H9 (cell line): ENCODE measurements around the gene TP53TG5. TPM values are rescaled to one million over a fixed set of nuclear protein-coding genes. Genes with fewer than 3 reads are reported as not detected.

Experiments
- DNase-seq: peaks from one replicate; pipeline ENCODE4 v3.0.0-alpha.2; 2017
- H2AFZ ChIP-seq: one replicate; pipeline ENCODE4 v1.6.1; 2013; ENCODE audit warnings: mild to moderate bottlenecking, low read length, control low read depth, moderate library complexity
- H2AK5ac ChIP-seq: 2 replicates; pipeline ENCODE4 v1.6.1; 2013; ENCODE audit warnings: low read length, control low read depth, mixed read lengths; ENCODE audit not compliant: insufficient read length
- H2BK120ac ChIP-seq: one replicate; pipeline ENCODE4 v1.6.1; 2013; ENCODE audit warnings: low read depth, mild to moderate bottlenecking, low read length, control low read depth, inconsistent platforms; ENCODE audit not compliant: poor library complexity, severe bottlenecking
- H2BK12ac ChIP-seq: 2 replicates; pipeline ENCODE4 v1.6.1; 2013; ENCODE audit warnings: low read length, control low read depth, mixed read lengths, low read depth; ENCODE audit not compliant: insufficient read length
- H2BK15ac ChIP-seq: 2 replicates; pipeline ENCODE4 v1.6.1; 2013; ENCODE audit warnings: low read depth, low read length, control low read depth
- H2BK20ac ChIP-seq: one replicate; pipeline ENCODE4 v1.6.1; 2013; ENCODE audit warnings: low read depth, mild to moderate bottlenecking, low read length, control low read depth, inconsistent platforms; ENCODE audit not compliant: poor library complexity, severe bottlenecking
- H2BK5ac ChIP-seq: 2 replicates; pipeline ENCODE4 v1.6.1; 2013; ENCODE audit warnings: low read length, control low read depth, mixed read lengths; ENCODE audit not compliant: insufficient read length
- H3K14ac ChIP-seq: 2 replicates; pipeline ENCODE4 v1.6.1; 2013; ENCODE audit warnings: low read length, control low read depth; ENCODE audit not compliant: insufficient read depth
- H3K18ac ChIP-seq: 2 replicates; pipeline ENCODE4 v1.6.1; 2013; ENCODE audit warnings: low read depth, mild to moderate bottlenecking, mixed read lengths, low read length, control low read depth; ENCODE audit not compliant: insufficient read length
- H3K23ac ChIP-seq: 2 replicates; pipeline ENCODE4 v1.6.1; 2013; ENCODE audit warnings: low read length, control low read depth, mixed read lengths, low read depth; ENCODE audit not compliant: insufficient read length
- H3K23me2 ChIP-seq: 2 replicates; pipeline ENCODE4 v1.6.1; 2013; ENCODE audit warnings: low read depth, mild to moderate bottlenecking, mixed read lengths, low read length, control low read depth; ENCODE audit not compliant: insufficient read length, poor library complexity, severe bottlenecking
- H3K27ac ChIP-seq: 2 replicates; pipeline ENCODE4 v1.5.1; 2013; ENCODE audit warnings: low read length, control low read depth, mixed read lengths, low read depth; ENCODE audit not compliant: insufficient read length
- H3K27me3 ChIP-seq: 2 replicates; pipeline ENCODE4 v1.6.1; 2013; ENCODE audit warnings: low read length, control low read depth, inconsistent platforms; ENCODE audit not compliant: insufficient read depth
- H3K4ac ChIP-seq: 2 replicates; pipeline ENCODE4 v1.6.1; 2013; ENCODE audit warnings: low read depth, mild to moderate bottlenecking, control low read depth, inconsistent platforms, low read length, moderate library complexity
- H3K4me1 ChIP-seq: 2 replicates; pipeline ENCODE4 v1.6.1; 2013; ENCODE audit warnings: low read length, control low read depth, inconsistent platforms; ENCODE audit not compliant: insufficient read depth
- H3K4me2 ChIP-seq: 2 replicates; pipeline ENCODE4 v1.6.1; 2013; ENCODE audit warnings: low read length, control low read depth, mixed read lengths; ENCODE audit not compliant: insufficient read length, insufficient read depth
- H3K56ac ChIP-seq: 2 replicates; pipeline ENCODE4 v1.6.1; 2013; ENCODE audit warnings: low read depth, mild to moderate bottlenecking, mixed read lengths, low read length, control low read depth; ENCODE audit not compliant: insufficient read length
- H3K79me1 ChIP-seq: 2 replicates; pipeline ENCODE4 v1.6.1; 2013; ENCODE audit warnings: low read depth, mild to moderate bottlenecking, moderate library complexity, low read length, control low read depth, inconsistent platforms; ENCODE audit not compliant: insufficient read depth, poor library complexity, severe bottlenecking
- H3K79me2 ChIP-seq: 2 replicates; pipeline ENCODE4 v1.6.1; 2013; ENCODE audit warnings: low read length, control low read depth, inconsistent platforms; ENCODE audit not compliant: insufficient read depth
- H3K9ac ChIP-seq: 2 replicates; pipeline ENCODE4 v1.6.1; 2013; ENCODE audit warnings: low read length, control low read depth, mixed read lengths; ENCODE audit not compliant: insufficient read length; ENCODE audit errors: extremely low read depth
- H3K9me3 ChIP-seq: one replicate; pipeline ENCODE4 v1.6.1; 2013; ENCODE audit warnings: low read depth, low read length, inconsistent platforms; ENCODE audit not compliant: control insufficient read depth
- H3T11ph ChIP-seq: one replicate; pipeline ENCODE4 v1.6.1; 2013; ENCODE audit warnings: mild to moderate bottlenecking, low read length, control low read depth, inconsistent platforms
- H4K20me1 ChIP-seq: one replicate; pipeline ENCODE4 v1.6.1; 2013; ENCODE audit not compliant: control insufficient read depth, insufficient read length, insufficient read depth
- H4K5ac ChIP-seq: 2 replicates; pipeline ENCODE4 v1.6.1; 2013; ENCODE audit warnings: low read depth, mild to moderate bottlenecking, mixed read lengths, low read length, control low read depth; ENCODE audit not compliant: insufficient read length
- H4K8ac ChIP-seq: replicated peaks from 2 replicates; pipeline ENCODE4 v1.6.1; 2013; ENCODE audit warnings: low read length, control low read depth, mixed read lengths, low read depth; ENCODE audit not compliant: insufficient read length
- H4K91ac ChIP-seq: 2 replicates; pipeline ENCODE4 v1.6.1; 2013; ENCODE audit warnings: low read depth, mild to moderate bottlenecking, moderate library complexity, mixed read lengths, low read length, control low read depth; ENCODE audit not compliant: insufficient read length
- H3K27ac Mint-ChIP-seq, 3 experiments: 2 replicates in 2 of 3; 3 replicates in 1 of 3; pipeline ENCODE4 v1.8.0; 2020 to 2021; ENCODE audit warnings: mixed read lengths in 3 of 3, mild to moderate bottlenecking in 1 of 3, moderate library complexity in 1 of 3
- H3K27me3 Mint-ChIP-seq: 2 replicates; pipeline ENCODE4 v1.8.0; 2021; ENCODE audit warnings: low read depth, mild to moderate bottlenecking, moderate library complexity, mixed read lengths
- H3K36me3 Mint-ChIP-seq, 3 experiments: 2 replicates in 2 of 3; 3 replicates in 1 of 3; pipeline ENCODE4 v1.8.0; 2020 to 2021; ENCODE audit warnings: low read depth in 3 of 3, mixed read lengths in 3 of 3; ENCODE audit not compliant: insufficient read depth in 1 of 3
- H3K4me1 Mint-ChIP-seq, 2 experiments: 2 replicates each; pipeline ENCODE4 v1.8.0; 2020; ENCODE audit warnings: mixed read lengths in 2 of 2
- H3K4me3 Mint-ChIP-seq, 2 experiments: 2 replicates in 1 of 2; 3 replicates in 1 of 2; pipeline ENCODE4 v1.8.0; 2020 to 2021; ENCODE audit warnings: mild to moderate bottlenecking in 2 of 2, mixed read lengths in 2 of 2, moderate library complexity in 1 of 2
- H3K9me3 Mint-ChIP-seq, 2 experiments: 2 replicates in 1 of 2; 3 replicates in 1 of 2; pipeline ENCODE4 v1.8.0; 2020; ENCODE audit warnings: mild to moderate bottlenecking in 2 of 2, mixed read lengths in 2 of 2, moderate library complexity in 1 of 2
- CTCF ChIP-seq: fragments of 200-600 bp; sonication (generic); conservative IDR thresholded peaks from 3 replicates; pipeline ENCODE4 v1.8.0; 2021; ENCODE audit warnings: antibody characterized with exemption, mild to moderate bottlenecking
- WGBS: extraction: QIAGEN DNeasy Blood & Tissue Kit; methylation state at CpG from one replicate; pipeline ENCODE4 v1.1.7; 2013; ENCODE audit warnings: missing lambda C conversion rate, low lambda C conversion rate, mixed read lengths; ENCODE audit not compliant: insufficient read length; ENCODE audit errors: extremely low coverage; 5-methylcytosine and 5-hydroxymethylcytosine counted together
- total RNA-seq: library from RNA; stranded (reverse); gene quantifications from 2 replicates; pipeline ENCODE4 v1.2.1, GENCODE V29; 2021

The TP53TG5 gene
- total RNA-seq, 1 experiment from 2014 or later, result not detected

GRCh38 chr20:45372646-45373352, 5.3 kb downstream of the TP53TG5 start:
- no peak overlapping the region for H2AFZ ChIP-seq
- H3K27me3 Mint-ChIP-seq, result peaks cover 18% of the 10 kb centered on the region
- H2BK15ac ChIP-seq, result no peak overlapping the region
- H3K79me1 ChIP-seq, result no peaks in the 10 kb centered on the region
- no peak overlapping the region for H2BK120ac ChIP-seq
- no CpG with 5 or more reads among the region's 30 CpGs for WGBS
- H4K20me1 ChIP-seq, result no peaks in the 10 kb centered on the region
- H3T11ph ChIP-seq, result no peak overlapping the region
- no peak for TF ChIP-seq CTCF
- H4K8ac ChIP-seq, result no peak overlapping the region
- H3K4ac ChIP-seq, result no peak overlapping the region
- peaks cover 0 to 13% (median 6%) of the 10 kb centered on the region in 3 experiments; a peak in 5 of 7 replicates for H3K36me3 Mint-ChIP-seq
- no peak overlapping the region for H4K91ac ChIP-seq
- no peaks in the 10 kb centered on the region for H3K9me3 Mint-ChIP-seq
- H3K4me1 ChIP-seq, result no peaks in the 10 kb centered on the region
- H3K18ac ChIP-seq, result no peak overlapping the region
- no peak overlapping the region for H4K5ac ChIP-seq
- DNase-seq, result peak; percentile 68
- no peak overlapping the region for H2BK12ac ChIP-seq
- H3K14ac ChIP-seq, result no peak overlapping the region
- H3K4me3 Mint-ChIP-seq, result peak overlapping the region; percentile 67 to 81; a peak in 3 of 5 replicates
- no peak overlapping the region for H3K9ac ChIP-seq
- no peaks in the 10 kb centered on the region for H3K9me3 ChIP-seq
- H3K27ac Mint-ChIP-seq, result no peak overlapping the region
- H3K27ac ChIP-seq, result no peak overlapping the region
- no peak overlapping the region for H3K56ac ChIP-seq
- H3K4me1 Mint-ChIP-seq, result peaks cover 10 to 12% of the 10 kb centered on the region in 2 experiments
- H2BK5ac ChIP-seq, result no peak overlapping the region
- H3K79me2 ChIP-seq, result no peaks in the 10 kb centered on the region
- H3K23me2 ChIP-seq, result peaks cover 11% of the 10 kb centered on the region
- peak overlapping the region; percentile 90 for H3K4me2 ChIP-seq
- H2BK20ac ChIP-seq, result no peak overlapping the region
- H2AK5ac ChIP-seq, result no peak overlapping the region
- peaks cover 2% of the 10 kb centered on the region; the same call in 1 of the 2 replicates for H3K27me3 ChIP-seq
- H3K23ac ChIP-seq, result no peak overlapping the region
